ENCODE measurements around the gene MED29.

DNA sequence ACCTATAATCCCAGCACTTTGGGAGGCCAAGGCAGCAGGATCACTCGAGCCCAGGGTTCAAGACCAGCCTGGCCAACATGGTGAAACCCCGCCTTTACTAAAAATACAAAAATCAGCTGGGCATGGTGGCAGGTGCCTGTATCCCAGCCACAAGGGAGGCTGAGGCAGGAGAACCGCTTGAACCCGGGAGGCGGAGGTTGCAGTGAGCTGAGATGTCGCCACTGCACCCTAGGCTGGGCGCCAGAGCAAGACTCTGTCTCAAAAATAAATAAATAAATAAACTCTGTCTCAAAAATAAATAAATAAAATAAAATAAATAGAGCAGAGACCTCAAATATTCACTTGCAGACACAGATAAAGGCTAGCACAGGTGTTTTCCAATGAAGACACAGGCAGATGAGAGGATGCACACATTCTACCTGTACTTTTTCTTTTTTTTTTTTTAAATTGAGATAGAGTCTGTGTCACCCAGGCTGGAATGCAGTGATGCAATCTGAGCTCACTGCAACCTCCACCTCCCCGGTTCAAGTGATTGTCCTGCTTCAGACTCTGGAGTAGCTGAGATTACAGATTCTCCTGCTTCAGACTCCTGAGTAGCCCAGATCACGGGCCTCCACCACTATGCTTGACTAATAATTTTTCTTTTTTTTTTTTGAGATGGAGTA lies 47.2 kb downstream of the MED29 start:
- TF ChIP-seq, protein P1, sequence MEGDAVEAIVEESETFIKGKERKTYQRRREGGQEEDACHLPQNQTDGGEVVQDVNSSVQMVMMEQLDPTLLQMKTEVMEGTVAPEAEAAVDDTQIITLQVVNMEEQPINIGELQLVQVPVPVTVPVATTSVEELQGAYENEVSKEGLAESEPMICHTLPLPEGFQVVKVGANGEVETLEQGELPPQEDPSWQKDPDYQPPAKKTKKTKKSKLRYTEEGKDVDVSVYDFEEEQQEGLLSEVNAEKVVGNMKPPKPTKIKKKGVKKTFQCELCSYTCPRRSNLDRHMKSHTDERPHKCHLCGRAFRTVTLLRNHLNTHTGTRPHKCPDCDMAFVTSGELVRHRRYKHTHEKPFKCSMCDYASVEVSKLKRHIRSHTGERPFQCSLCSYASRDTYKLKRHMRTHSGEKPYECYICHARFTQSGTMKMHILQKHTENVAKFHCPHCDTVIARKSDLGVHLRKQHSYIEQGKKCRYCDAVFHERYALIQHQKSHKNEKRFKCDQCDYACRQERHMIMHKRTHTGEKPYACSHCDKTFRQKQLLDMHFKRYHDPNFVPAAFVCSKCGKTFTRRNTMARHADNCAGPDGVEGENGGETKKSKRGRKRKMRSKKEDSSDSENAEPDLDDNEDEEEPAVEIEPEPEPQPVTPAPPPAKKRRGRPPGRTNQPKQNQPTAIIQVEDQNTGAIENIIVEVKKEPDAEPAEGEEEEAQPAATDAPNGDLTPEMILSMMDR (IDR thresholded peaks at IDR 0.05), result no peak
- TF ChIP-seq POLR2A (IDR thresholded peaks at IDR 0.05), result no peak

All from body of pancreas (tissue), 4 donors.